HG03378 (cell line): Measurements from ENCODE around the gene SRPK1.

Source experiments
- ATAC-seq: cut with Tn5 transposase; IDR thresholded peaks from one replicate; pipeline ENCODE4 v1.9.1; 2021; ENCODE audit warnings: mild to moderate bottlenecking, moderate library complexity; ENCODE audit not compliant: unreplicated experiment

The SRPK1 gene

DNA sequence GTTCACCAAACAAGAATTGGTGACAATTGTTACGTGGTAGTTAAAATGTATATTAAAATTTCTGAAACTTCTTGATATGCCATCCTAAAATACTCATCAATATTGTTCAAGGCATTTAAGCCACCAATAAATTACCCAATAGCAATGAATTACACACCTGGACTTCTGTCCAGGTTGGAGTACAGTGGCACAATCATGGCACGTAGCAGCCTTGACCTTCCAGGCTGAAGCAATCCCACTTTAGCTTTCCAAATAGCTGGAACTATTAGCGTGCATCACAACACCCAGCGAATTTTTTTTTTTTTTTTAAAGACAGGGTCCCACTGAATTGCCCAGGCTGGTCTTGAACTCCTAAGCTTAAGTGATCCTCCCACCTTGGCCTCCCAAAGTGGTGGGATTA, 17.2 kb downstream of the SRPK1 start:
- ATAC-seq = no peak

DNA sequence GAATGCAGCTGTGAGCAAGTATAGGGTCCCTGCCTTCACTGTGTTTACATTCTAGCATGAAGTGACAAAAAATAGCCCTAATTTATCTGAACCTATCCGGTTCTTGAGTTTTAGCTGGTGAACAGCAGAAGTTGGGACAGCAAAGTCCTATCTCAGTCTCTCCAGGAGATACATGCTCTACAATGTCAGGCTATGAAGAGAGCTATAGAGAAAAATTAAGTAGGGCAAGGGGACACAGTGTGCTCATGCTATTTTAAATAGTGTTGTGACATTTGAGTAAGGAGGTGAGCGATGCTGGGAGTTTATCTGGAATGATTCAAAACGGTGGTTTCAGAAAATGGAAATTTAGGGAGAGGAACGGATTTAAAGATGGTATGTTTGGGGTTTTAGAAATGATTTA, 20.4 kb downstream of the SRPK1 start:
- ATAC-seq = no peak

DNA sequence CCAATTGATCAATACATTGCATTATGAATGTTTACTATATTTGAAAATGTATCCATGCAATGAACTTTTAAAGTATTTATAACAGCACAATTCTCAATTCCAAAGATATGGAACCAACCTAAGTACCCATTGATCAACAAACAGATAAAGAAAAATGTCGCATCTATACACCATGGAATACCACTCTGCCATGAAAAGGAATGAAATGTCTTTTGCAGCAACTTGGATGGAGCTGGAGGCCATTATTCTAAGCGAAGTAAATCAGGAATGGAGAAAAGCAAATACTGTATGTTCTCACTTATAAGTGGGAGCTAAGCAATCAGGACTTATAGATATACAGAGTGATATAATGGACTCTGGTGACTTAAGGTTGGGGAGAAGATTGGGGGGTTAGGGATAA, 22.9 kb downstream of the SRPK1 start:
- no peak for ATAC-seq

DNA sequence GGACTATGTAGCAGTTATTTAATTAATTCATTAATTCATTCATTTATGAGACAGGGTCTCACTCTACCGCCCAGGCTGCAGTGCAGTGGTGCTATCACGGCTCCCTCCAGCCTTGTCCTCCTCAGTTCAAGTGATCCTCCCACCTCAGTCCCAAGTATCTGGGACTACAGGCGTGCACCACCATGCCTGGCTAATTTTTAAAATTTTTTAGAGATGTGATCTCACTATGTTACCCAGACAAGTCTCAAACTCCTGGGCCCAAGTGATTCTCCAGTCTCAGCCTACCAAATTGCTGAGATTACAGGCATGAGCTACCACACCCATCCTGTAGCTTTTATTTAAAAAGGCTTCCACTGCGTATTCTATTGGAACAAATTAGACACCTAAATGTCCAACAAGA, 23.4 kb downstream of the SRPK1 start:
- ATAC-seq = no peak

DNA sequence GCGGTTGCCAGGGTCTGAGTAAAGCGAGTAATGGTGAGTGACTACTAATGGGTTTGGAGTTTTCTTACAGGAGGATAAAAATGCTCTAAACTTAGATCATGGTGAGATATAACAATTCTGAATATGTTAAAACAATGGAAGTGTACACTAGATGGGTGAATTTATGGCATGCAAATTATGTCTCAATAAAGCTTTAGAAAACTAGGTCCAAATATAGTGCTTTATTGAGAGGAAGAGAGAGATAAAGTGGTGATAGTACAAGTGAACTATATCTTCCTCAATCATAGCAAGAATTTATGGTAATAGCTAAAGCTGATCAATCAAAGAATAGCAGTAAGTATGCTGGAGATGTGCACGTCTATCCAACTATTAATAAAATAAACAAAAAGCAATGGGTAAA, 23.9 kb downstream of the SRPK1 start:
- ATAC-seq = no peak

DNA sequence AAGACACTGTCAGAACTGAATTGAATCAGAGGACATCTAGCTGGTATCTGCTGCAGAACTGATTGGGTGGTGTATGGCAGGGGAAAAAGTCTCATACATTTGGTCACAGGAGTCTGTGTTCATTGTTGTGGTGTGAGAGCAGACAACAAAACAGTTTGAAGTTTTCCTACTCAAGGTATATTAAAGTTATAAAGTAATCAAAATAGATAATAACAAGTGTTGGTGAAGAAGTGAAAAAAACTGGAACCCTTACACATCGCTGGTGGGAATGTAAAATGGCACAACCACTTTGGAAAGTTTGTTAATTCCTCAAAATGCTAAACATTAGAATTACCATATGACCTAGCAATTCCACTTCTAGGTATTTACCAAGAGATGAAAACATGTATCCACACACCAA, 24.7 kb downstream of the SRPK1 start:
- no peak for ATAC-seq

DNA sequence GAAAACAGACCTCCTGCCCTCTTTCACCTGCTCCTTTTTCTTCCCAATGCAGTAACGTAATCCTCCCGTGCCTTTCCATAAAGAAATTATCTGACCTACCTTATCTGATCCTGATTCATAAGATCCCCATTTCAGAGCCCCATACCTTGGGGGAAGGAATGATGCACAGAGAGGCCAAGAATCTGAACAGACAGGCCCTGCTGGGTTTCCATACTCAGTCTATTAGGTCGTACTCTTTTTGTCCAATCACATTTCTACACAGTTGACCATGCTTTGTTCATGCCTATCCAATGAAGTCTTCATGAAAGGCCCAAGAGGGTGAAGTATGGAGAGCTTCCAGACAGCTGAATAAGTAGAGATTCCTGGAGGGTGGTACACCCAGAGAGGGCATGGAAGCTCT, 25.3 kb downstream of the SRPK1 start:
- ATAC-seq = no peak

DNA sequence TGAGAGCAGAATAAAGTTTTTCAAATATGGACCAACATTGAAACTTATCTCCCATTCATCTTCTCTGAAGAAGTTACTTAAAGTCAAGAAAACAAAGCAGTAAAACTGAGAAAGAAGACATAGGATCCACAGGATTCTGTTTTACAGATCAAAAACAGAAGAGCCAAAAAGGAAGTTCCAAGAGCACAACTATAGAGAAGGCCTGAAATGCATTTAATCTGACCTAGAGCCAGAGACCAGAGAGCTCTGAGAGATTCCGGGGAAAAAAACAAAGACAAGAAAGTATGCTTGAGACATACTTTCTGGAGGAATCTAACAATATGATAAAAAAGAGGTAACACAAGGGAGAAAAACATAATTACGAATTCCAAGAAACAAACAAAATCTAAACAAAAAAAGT, 26.1 kb downstream of the SRPK1 start:
- no peak for ATAC-seq

DNA sequence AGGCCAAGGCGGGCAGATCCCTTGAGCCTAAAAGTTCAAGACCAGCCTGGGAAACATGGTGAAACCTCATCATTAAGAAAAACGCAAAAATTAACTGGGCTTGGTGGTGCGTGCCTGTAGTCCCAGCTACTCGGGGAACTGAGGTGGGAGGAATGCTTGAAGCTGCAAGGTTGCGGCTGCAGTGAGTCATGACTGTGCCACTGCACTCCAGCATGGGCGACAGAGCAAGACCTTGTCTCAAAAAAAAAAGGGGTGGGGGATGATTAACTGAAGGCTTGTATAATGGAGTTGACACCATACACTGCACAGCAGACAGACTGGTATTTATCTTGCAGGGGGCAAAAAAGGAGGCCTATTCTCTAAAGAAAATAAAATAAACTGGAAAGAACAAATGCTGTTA, 27.7 kb downstream of the SRPK1 start:
- ATAC-seq = no peak

DNA sequence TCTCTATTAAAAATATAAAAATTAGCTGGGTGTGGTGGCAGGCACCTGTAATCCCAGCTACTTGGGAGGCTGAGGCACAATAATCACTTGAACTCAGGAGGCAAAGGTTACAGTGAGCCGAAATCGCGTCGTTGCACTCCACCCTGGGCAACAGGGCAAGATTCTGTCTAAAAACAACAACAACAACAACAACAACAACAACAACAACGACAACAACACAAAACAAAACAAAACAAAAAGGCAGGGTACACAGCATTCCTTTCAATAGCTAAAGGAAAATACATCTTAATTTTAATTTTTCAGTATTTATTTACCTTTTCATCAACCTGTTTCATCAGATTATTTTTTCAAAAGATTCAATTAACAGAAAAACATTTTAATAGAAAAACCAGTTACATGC, 28.4 kb downstream of the SRPK1 start:
- ATAC-seq = no peak

DNA sequence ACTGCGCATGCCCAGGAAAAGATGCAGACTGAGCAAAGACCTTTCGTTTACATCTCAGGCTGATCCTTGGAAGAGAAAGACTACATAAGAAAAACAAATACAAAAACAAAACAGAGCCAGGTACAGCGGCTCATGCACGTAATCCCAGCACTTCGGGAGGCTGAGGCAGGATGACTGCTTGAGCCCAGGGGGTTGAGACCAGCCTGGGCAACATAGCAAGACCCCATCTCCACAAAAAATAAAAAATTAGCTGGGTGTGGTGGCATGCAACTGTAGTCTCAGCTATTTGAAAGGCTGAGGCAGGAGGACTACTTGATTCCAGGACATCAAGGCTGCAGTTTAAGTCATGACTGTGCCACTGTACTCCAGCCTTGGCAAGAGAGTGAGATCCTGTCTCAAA, 41.7 kb downstream of the SRPK1 start:
- no peak for ATAC-seq

DNA sequence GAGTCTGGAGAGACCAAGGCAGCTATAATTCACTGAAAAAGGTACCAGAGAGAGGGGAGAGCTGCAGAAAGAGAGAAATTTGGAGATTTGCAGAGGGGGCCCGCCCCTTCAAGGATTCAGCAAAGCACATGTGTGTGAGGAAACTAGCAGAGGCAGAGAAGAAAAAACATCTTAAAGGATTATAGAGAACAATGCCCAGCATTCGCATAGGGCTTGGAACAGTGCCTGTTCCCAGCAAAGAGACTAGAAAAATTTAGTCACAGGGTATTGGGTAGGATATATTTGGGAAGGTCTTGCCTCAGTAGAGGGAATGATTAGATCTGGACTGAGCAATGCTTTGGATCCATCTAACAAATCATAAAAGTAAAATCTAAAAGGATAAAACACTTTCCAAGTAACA, 44.0 kb downstream of the SRPK1 start:
- no peak for ATAC-seq

DNA sequence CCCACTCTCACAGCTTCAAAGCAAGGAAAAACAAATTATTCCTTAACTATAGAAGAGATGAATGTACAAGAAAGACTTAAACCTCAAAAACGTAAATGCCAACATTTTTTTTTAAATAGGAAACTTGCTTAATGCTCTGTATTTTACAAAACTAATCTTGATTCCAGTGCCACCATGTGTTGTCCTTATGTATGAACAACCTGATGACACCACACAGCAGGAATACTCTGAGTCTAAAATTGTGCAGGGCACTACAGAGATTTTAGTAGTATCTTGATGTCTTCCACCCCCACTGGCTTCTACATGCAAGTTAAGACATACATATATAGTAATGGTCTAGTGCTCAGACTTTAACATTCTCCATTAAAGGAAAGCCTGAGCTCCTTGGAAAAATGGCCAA, 46.2 kb downstream of the SRPK1 start:
- no peak for ATAC-seq

DNA sequence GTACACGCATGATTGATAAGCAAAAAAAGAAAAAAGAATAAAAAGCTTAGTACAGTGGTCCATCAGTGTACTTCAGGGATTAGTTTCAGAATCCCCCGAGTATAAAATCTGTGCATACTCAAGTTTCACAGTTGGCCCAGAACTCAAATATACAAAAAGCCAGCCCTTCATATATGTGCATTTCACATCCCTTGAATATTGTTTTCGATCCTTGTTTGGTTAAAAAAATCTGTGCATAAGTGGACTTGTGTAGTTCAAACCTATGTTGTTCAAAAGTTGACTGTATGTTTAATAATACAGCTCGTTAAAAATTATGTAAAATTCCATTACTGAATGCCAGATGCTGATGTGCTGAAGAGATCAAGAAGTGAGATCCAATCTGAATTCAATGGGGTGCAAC, 61.5 kb downstream of the SRPK1 start:
- no peak for ATAC-seq

DNA sequence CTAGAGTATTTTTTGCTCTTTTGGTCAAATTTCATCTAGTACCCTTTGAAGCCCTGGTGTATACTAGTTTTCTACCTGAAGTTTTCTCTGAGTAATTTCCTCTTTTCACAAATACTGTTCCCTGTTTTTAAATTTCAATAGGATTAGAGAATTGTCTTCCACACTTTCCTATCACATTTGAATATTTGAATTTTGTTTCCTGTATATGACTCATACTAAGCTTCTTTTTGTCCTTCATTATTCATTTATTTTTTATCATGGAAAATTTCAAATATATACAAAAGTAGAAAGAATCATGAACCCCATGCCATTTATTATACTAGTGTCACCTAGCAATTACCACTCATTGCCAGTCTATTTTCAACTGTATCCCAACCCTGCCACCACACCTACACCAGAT, 63.0 kb downstream of the SRPK1 start:
- no peak for ATAC-seq

DNA sequence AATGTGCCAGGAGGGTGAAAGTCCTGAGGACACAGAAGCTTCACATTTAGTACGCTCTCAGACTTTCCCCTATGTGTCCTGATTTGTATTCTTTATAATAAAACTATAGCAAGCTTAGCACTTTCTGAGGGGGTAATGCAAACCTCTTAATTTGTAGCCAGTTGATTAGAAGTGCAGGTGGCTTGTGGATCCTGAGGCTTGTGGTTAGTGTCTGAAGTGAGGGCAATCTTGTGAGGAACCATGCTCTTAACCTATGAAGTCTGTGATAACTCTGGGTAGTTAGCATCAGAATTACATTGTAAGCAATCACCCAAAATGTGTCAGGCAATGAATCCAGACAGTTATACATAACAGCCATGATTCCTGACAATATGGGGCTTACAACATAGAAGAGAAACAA, 64.6 kb downstream of the SRPK1 start:
- no peak for ATAC-seq

DNA sequence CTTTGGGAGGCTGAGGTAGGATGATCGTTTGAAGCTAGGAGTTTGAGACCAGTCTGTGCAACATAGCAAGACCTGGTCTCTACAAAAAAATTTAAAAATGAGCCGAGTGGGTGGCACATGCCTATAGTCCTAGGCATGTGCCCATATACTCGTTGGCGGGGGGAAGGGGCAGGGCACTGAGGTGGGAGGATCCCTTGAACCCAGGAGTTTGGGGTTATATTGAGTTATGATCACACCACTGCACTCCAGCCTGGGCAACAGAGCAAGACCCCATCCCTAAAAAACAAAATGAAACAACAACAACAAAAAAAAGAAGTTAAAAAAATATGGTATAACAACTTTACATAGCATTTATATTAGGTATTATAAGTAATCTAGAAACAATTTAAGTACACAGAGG, 67.9 kb downstream of the SRPK1 start:
- no peak for ATAC-seq

DNA sequence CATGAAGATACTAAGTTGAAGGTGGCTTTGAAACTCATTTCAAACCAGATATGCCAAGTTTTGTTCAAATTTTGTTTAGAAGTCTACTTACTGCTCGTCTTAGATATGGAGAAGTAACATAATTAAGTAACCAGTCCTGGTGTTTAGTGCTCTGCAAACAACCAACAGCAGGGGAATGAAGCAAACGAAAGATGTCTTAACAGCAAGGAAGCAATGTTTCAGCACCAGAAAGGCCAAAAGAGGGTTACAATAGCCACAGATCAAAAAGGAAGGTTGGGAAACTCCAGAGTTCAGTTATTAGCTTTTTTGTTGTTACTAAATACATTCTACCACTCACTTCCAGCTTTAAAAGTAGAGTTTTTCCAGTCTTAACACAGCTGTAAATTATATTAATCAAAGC, 70.7 kb downstream of the SRPK1 start:
- no peak for ATAC-seq

DNA sequence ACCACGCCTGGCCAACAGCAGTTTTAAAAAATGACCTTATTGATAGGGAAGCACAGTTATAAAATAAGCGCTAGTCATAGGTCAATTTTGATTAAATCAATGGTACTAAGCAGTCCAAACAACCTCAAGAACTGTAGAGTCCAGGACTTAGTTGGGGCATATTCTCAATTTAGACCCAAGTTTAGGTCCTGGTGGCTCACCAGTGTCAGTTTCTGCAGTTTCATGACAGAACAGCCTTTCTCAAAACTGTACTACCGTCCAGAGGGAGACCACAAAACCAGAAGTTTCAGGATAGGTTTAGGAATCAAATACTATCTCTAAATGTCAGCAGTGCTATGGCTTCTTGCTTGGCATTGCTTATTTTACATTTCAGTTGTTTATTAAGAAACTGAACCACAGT, 76.6 kb downstream of the SRPK1 start:
- no peak for ATAC-seq

DNA sequence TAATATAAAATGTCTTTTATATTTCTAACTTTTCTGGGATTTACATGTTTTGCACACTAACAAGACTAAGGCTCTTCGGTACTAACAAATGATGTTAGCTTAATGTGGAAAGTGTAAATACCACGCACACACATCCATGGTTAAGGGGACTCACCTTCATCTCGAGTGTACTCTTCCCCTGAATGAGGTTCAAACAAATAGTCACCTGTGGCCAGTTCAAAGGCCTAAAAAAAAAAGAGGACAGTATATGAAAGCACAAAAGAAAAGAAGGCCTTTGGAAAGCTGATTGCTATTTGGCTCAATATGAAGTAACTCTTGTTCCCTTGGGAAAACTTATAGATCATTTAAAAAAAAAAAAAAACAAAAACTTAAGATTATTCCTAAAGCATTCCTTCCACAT, 78.5 kb downstream of the SRPK1 start:
- no peak for ATAC-seq

DNA sequence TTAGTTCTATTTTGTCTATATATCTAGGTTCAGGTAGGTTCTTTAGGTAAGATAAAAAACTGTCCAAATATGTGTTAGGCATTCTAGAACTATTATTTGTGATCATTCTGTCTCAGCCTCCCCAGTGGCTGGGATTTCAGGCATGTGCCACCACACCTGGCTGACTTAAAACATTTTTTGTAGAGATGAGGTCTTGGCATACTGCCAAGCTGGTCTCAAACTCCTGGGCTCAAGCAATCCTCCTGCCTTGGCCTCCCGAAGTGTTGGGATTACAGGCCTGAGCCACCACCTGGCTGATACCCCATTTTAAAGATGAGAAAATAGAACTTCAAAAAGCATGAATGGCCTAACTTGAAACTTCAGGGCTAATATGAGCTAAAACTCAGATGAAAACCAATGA, 81.9 kb downstream of the SRPK1 start:
- no peak for ATAC-seq

DNA sequence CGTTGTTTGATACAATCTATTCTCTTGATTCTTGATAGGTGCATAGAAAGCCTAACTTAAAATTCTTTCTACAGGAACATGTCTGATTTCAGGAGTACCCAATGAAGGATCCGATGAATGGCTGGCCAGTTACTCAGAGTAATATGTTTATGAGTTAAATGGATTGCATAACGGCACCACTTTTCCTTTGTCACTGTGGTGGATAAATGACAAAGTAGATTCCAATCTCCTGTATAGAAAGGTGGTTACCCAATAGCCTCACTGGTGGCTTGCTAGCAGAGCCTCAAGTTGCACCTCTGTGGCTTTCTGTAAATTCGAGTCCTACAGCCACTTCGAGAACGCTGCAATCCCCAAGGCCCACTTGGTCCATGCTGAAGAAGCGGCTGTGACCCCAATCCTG, 87.4 kb downstream of the SRPK1 start:
- no peak for ATAC-seq

DNA sequence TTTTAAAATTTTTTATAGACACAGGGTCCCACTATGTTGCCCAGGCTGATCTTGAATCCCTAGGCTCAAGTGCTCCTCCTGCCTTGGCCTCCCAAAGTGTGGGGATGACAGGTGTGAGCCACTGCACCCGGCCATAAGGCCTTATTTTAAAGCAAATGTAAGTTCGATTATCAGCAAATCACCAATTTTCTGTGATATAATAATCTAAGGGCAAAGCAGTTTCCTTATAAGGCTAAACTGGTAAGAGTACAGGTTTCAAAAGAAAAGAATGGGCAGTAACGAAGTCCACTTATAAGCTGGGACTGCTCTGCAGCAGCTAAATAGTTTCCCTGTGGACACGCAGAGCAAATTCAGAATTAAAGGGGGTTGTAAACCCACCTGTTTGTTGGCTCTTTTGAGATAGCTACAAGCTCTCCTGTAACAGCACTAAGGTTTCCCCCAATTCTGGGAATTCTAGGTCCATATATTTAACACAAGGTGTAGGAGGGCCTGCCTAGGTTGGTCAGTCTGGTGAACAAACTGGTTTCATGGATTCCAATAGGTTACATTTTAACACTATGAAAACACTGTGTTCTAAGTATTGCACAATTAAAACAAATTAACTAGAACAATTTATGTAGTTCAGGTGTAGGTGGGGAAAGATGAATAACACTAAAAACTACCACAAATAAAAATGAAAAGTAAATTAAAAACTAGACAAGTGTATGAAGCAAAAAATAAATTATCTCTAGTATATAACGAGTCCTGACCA, 89.5 kb downstream of the SRPK1 start:
- no peak for ATAC-seq
